HepG2 (cell line): ENCODE results near the gene ALS2. TPM values are rescaled to one million over a fixed set of nuclear protein-coding genes. Genes with fewer than 3 reads are reported as not detected.
A peak's percentile ranks its signal among the peaks of the same experiment; 100 is the strongest.

Experiments
- AFF4 ChIP-seq: sonication (generic); formaldehyde crosslinking; IDR thresholded peaks from 2 replicates; pipeline ENCODE4 v1.4.0; 2020; ENCODE audit warnings: missing genetic modification reagents
- AGO1 ChIP-seq: fragments of 200-400 bp; formaldehyde crosslinking; IDR thresholded peaks from 2 replicates; pipeline ENCODE4 v1.6.1; 2017; ENCODE audit warnings: mild to moderate bottlenecking, low read depth, low read length, moderate library complexity; ENCODE audit not compliant: poor library complexity, severe bottlenecking
- AHR ChIP-seq: IDR thresholded peaks from 2 replicates; pipeline ENCODE4 v1.6.1; 2018; ENCODE audit warnings: missing genetic modification reagents, missing compliant biosample characterization
- EED ChIP-seq: sonication (generic); formaldehyde crosslinking; IDR thresholded peaks from 2 replicates; pipeline ENCODE4 v1.5.0; 2020; ENCODE audit warnings: mild to moderate bottlenecking, missing genetic modification reagents
- MED8 ChIP-seq: sonication (generic); formaldehyde crosslinking; IDR thresholded peaks from 2 replicates; pipeline ENCODE4 v1.8.1; 2023; ENCODE audit warnings: mild to moderate bottlenecking, missing genetic modification reagents; ENCODE audit not compliant: insufficient replicate concordance
- MEIS1 ChIP-seq: sonication (generic); formaldehyde crosslinking; IDR thresholded peaks from 2 replicates; pipeline ENCODE4 v1.9.0; 2021; ENCODE audit warnings: mild to moderate bottlenecking, missing genetic modification reagents, moderate library complexity, borderline replicate concordance
- NR2C2 ChIP-seq: sonication (generic); formaldehyde crosslinking; IDR thresholded peaks from 2 replicates; pipeline ENCODE4 v1.4.0; 2020; ENCODE audit warnings: missing genetic modification reagents, mild to moderate bottlenecking, moderate library complexity, borderline replicate concordance
- POLR2A ChIP-seq, 2 experiments: IDR thresholded peaks; 2 replicates each; pipeline ENCODE4 v1.6.1; 2011; ENCODE audit warnings: low read depth in 2 of 2, low read length in 2 of 2, mild to moderate bottlenecking in 1 of 2, moderate library complexity in 1 of 2; ENCODE audit not compliant: insufficient read depth in 1 of 2
- RXRB ChIP-seq: IDR thresholded peaks from 2 replicates; pipeline ENCODE4 v1.6.1; 2016; ENCODE audit warnings: borderline replicate concordance, missing genetic modification reagents, missing compliant biosample characterization
- TAF15 ChIP-seq: fragments of 200-400 bp; formaldehyde crosslinking; IDR thresholded peaks from one replicate; pipeline ENCODE4 v1.6.1; 2018; ENCODE audit warnings: mild to moderate bottlenecking, low read depth, low read length; ENCODE audit not compliant: poor library complexity, severe bottlenecking
- TERF1 ChIP-seq: sonication (generic); formaldehyde crosslinking; IDR thresholded peaks from 2 replicates; pipeline ENCODE4 v1.8.0; 2022; ENCODE audit warnings: mild to moderate bottlenecking, missing genetic modification reagents, moderate library complexity
- ZBTB3 ChIP-seq: sonication (generic); formaldehyde crosslinking; IDR thresholded peaks from 2 replicates; pipeline ENCODE4 v1.4.0; 2020; ENCODE audit warnings: low read depth, mild to moderate bottlenecking, moderate library complexity, missing genetic modification reagents, borderline replicate concordance
- ZBTB42 ChIP-seq: sonication (generic); formaldehyde crosslinking; IDR thresholded peaks from 2 replicates; pipeline ENCODE4 v1.5.0; 2020; ENCODE audit warnings: mild to moderate bottlenecking, missing genetic modification reagents
- ZFP36L1 ChIP-seq: sonication (generic); formaldehyde crosslinking; IDR thresholded peaks from 2 replicates; pipeline ENCODE4 v1.8.0; 2022; ENCODE audit warnings: mild to moderate bottlenecking, missing genetic modification reagents, moderate library complexity
- ZNF598 ChIP-seq: sonication (generic); formaldehyde crosslinking; IDR thresholded peaks from 2 replicates; pipeline ENCODE4 v1.5.1; 2020; ENCODE audit warnings: mild to moderate bottlenecking, missing genetic modification reagents, borderline replicate concordance
- ZNF687 ChIP-seq: sonication (generic); formaldehyde crosslinking; IDR thresholded peaks from 2 replicates; pipeline ENCODE4 v1.5.1; 2020; ENCODE audit warnings: mild to moderate bottlenecking, missing genetic modification reagents, moderate library complexity
- ZSCAN5A ChIP-seq: sonication (generic); formaldehyde crosslinking; IDR thresholded peaks from 2 replicates; pipeline ENCODE4 v1.8.0; 2022; ENCODE audit warnings: mild to moderate bottlenecking, missing genetic modification reagents, borderline replicate concordance
- polyA plus RNA-seq, 8 experiments: library from polyadenylated mRNA; depleted of rRNA in 3 of 8; stranded (reverse) in 7 of 8; unstranded in 1 of 8; fragments of >200 nt; fragmentation: Illumina TruSeq in 4 of 8; extraction: Trizol in 4 of 8; gene quantifications; 2 replicates each; pipeline versions ENCODE4 v1.2.1 to v1.2.3, GENCODE V29; 2011 to 2016; ENCODE audit warnings: low read depth in 4 of 8, missing spikeins in 1 of 8, mixed read lengths in 1 of 8; ENCODE audit not compliant: insufficient read depth in 1 of 8
- total RNA-seq, 5 experiments: library from RNA; depleted of rRNA; stranded (reverse); fragments of >200 nt; fragmentation: Illumina TruSeq; extraction: Trizol; gene quantifications; 2 replicates each; pipeline ENCODE4 v1.2.3, GENCODE V29; 2016; ENCODE audit warnings: low read depth in 1 of 5

Gene ALS2
- total and polyA plus RNA-seq, 2 of the 13 experiments (the other 11 are each of a cell fraction or from before 2014, with no cell fraction given), result 12.7 to 19.3 TPM

- TF ChIP-seq AFF4 (CRISPR knock-in tag) (no peak), MED8 (no peak), ZSCAN5A (CRISPR knock-in tag) (no peak), POLR2A (IDR thresholded peaks at IDR 0.05; ENCODE audit: insufficient read depth in 1 of 2, low read depth in 2 of 2, low read length in 2 of 2) (no peak), NR2C2 (no peak; the same call in 1 of the 2 replicates), MEIS1 (CRISPR knock-in tag) (no peak; the same call in 1 of the 2 replicates), RXRB (CRISPR knock-in tag) (no peak), ZFP36L1 (CRISPR knock-in tag) (no peak), ZBTB42 (CRISPR knock-in tag) (0 out of 2 replicates have a peak, but pooled peaks have one; percentile 61), ZNF598 (CRISPR knock-in tag) (peak; percentile 33; the same call in 1 of the 2 replicates), ZBTB3 (0 out of 2 replicates have a peak, but pooled peaks have one; percentile 8), AGO1 (no peak), EED (CRISPR knock-in tag) (no peak), ZNF687 (no peak), TERF1 (CRISPR knock-in tag) (no peak), AHR (CRISPR knock-in tag) (no peak), TAF15 (no peak)
Measured at GRCh38 chr2:201779901-201780673, 646 bp downstream of the ALS2 start (continued).
